NCI-H146 treated with DMSO at 0.1 percent for 48 hours (cell line): ENCODE results near the gene PDE4D.
A peak's percentile ranks its signal among the peaks of the same experiment; 100 is the strongest.
"Not testable (repeated sequence)": the region's sequence is repeated elsewhere in the genome, so short reads cannot be mapped to it uniquely, and the experiment has no call there.

Experiments used
- DNase-seq: peaks from one replicate; lab custom pipeline; 2025; ENCODE audit not compliant: unreplicated experiment; lab: John Stamatoyannopoulos, UW

Gene PDE4D

DNA sequence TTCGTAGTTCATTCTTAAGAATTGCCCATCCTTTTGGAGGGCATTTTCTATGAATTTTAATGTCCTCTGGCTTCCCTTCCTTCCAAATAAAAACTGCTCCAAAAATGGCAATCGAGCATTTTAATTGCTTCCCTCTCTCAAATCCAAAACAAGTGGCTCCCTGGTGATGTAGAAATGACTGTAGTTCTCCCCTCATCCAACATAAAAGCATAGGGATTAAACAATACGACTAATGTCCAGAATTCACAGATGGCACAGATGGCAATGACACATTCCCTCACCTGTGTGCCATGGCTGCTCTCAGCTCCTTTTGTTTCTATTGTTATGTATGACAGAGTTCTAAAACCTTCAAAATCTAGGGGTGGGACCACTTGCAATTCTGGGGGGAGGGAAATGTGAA lies 893.3 kb downstream of the PDE4D start:
- DNase-seq: no peak

DNA sequence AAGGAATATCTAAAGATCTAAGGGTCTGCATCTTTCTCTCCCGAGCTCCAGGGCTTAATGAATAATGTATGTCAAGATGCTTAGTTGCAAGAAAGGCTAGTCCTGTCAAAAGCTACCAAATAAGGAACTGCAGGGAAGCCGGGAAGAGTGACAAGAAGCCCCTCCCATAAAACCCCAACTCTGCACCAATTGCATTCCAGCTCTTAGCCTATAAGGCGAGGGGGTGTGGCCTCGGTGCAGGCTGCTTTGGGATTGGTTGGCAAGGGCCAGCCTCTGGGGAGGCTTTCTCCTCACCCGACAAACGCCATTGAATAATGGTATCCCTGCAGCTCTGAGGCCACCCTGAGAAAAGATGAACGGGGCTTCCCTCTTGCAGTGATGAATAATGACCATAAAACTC lies 893.7 kb downstream of the PDE4D start:
- DNase-seq: no peak

DNA sequence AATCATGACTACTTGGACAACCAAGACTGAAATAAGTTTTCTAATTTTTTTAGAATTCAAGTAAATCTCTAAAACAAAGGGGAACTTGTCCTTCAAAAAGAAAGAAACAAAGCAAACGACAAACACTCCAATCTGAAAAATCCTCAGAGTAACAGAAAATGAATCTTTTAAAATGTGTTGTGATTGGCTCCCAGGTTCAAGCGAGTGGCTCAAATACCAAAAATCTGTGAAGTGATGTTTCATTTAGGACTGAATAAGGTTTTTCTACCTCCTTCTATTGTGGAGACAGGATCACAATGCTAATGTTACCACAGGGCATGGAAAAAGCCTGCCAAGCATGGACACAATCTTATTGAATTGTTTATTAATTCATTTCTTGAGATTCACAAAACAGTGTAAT lies 895.0 kb downstream of the PDE4D start:
- DNase-seq: no peak

DNA sequence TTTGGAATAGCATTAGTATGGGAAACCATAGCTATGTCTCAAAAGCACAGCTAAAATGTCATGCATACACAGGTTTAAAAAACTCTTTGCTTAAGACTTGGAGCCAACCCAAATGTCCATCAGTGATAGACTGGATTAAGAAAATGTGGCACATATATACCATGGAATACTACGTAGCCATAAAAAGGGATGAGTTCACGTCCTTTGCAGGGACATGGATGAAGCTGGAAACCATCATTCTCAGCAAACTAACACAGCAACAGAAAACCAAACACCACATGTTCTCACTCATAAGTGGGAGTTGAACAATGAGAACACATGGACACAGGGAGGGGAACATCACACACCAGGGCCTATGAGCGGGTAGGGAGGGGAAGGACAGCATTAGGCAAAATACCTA lies 897.7 kb downstream of the PDE4D start:
- DNase-seq: not testable (repeated sequence)

DNA sequence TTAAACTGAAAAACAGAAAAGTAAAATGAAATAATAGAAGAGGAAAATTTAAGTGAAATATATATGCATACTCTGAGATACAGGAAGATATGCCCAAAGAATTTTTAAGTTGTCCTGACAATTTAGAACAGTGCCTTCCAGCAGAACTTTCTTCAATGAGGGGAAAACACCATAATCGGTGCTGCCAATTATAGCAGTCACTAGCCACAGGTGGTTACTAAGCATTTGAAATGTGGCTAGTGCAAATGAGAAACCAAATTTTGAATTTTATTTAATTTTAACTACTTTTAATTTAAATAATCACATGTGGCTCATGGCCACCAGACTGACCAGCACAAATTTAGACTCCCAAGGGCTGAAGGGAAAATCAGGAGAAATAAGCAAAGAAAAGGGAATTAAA lies 900.1 kb downstream of the PDE4D start:
- no peak for DNase-seq

DNA sequence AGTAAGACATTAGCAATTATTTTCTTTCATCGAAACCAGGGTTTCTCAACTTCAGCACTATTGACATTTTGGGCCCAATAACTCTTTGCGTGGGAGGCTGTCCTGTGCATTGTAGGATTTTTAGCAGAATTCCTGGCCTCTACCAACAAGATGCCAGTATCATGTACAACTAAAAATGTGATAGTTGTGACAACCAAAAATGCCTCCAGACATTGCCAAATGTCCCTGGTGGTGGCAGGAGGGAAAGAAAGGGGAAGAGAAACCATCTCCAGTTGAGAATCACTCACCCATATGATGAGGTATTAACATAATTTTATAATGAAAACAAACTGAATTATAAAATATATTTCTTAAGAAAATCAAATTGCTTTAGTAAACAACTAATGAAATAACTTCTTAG lies 904.6 kb downstream of the PDE4D start:
- no peak for DNase-seq

DNA sequence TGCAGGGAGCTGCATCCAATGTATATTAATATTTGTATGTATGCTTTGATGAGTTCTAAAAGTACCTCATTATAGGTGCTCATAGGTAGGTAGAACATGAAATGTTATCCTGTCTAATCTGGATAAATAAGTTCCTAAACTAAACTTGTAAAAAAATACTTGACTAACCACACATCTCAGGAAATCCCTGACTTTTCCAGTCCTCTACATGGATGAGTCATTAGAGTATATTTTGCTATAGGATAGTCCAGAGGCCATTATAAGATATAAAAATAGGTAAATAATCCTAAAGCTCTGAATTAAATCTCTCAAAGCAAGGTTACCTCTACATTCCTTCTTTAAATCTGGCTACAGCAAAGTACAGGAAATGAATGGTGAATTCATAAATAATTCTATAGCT lies 906.3 kb downstream of the PDE4D start:
- no peak for DNase-seq

DNA sequence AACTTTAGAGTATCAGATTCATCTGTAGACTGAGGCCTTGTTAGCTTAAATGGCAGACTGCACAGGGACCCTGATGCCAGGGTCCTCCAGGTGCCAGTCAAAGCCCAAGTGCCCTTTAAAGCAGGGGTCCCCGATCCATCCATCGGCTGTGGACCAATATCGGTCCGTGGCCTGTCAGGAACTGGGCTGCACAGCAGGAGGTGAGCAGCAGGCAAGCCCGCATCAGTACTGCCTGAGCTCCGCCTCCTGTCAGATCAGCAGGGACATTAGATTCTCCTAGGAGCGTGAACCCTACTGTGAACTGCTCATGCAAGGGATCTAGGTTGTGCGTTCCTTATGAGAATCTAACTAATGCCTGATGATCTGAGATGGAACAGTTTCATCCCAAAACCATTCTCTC lies 907.2 kb downstream of the PDE4D start:
- DNase-seq: no peak

DNA sequence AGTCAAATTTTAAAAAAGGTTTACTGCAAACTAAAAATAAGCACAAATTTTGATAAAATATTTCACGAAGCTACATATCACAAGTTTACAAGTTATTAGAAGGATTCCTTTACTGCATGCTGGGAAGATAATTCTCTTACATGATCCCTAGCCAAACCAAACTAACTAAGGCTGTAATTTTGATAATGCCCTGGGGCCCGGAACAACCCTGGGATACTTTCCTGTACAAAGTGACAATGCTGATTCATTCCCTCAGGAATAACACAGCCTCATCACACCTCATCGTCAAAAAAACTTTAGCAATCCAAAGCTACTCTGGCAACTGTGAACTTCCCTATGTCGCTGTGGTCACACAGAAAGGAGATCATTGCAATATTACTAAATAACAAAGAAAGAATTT lies 907.8 kb downstream of the PDE4D start:
- peak; percentile 5 for DNase-seq

DNA sequence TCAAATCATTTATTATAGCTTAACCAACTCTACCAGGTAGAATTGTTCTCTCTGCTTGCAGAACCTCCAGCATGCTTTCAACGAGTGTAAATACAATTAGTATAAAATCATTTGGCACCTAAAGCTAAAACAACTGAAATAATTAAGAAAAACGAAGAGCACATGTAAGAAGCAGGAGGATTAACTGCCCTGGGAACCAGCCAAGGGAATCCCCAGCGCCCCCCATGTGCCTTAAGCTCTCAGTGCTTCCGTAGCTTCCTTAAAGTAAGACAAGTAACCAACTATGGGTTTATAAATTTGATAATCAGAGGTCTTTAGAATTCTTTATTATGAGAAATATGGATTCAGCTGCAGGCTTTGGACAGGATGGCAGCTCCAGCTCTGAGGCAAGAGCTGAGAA lies 908.2 kb downstream of the PDE4D start:
- DNase-seq: no peak

DNA sequence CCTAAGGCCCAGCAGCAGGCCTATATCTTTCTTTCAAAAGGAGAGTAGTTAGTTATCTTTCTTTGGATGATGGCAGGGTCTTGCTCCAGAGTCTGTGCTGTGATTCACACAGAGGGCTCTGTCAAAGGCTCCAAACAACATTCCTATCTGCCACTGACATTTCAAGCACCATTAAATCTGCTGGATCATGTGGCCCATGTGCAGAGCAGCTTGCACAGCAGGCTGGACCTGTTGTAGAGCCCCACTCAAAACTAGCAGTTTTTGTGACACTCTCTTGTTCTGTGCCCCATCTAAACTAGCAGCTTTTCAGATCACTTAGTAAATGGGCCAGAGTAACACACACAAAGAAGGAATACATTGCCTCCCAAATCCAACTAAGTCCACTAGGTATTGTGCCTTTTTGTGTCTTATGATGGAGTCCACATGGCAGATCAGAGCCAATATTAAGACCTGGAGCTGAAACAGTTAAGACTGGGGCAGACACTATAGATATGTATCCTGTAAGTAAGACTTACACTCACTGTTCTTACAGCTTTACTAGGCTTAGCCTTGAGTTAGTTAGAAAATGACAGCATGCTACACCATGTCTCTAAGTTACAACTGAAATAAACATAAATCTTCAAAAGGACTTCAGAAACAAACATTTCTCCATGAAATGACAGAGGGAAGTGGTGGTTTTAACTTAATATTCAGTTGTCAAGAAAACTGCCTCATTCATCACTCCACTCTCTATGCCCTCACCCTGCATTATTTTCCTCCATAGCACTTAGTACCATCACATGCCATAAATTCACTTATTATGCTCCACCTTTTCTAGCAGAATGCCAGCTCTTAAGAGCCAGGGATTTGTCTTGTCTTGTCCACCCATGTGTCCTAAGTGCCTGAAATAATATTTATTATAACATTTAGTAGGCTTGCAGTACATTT lies 909.7 kb downstream of the PDE4D start:
- DNase-seq: no peak

DNA sequence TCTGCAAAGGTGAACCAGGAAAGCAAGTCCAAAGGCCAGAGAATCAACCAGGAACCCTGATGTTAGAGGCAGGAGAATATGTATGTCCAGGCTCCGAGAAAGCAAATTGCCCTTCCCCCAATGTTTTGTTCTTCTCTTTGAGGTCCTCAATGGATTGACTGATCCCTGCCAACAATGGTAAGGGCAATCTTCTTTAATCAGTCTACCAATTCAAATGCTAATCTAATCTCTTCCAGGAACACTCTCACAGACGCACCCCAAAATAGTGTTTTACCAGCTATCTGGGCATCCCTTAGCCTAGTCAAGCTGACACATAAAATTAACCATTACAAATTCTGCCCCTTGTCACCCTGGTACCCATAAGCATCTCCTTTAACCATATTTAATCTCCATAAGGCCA lies 912.6 kb downstream of the PDE4D start:
- no peak for DNase-seq

DNA sequence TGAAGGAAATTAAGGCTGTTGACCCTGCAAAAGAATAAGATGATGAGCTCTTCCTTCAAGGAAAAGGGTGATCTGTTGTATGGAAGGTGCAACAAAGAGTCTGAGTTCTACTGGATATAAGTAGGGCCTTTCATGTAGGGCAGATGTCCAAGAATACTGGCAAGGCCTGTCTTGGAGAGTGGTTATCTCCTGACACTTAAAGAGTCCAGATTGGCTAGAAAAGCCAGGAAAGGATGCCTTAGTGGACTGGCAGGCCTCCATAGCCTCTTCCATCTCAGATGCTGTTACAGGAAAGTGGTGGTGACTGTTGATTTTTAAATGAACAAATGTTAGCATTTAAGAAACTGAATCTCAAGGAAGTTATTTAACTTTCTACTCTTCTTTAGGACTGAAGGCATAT lies 914.4 kb downstream of the PDE4D start:
- no peak for DNase-seq

DNA sequence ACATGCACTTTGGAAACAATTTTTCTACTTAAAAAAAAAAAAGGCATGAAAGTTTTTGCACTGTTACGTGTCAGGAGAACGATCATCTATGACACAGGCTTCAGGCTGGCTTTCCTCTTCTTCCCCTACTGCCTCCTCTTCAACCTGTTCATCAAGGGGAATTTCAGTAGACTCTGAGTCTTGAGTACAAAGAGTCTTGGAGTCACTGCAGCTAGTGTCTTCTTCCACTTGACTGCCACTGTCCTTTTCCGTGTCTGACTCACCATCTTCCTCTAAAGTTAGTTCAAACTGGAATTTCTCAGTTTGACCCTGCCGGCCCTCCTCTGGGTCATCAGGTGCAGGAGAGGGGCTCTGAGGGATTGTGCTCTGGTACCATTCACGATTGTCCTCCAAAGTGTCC lies 918.9 kb downstream of the PDE4D start:
- DNase-seq: no peak

DNA sequence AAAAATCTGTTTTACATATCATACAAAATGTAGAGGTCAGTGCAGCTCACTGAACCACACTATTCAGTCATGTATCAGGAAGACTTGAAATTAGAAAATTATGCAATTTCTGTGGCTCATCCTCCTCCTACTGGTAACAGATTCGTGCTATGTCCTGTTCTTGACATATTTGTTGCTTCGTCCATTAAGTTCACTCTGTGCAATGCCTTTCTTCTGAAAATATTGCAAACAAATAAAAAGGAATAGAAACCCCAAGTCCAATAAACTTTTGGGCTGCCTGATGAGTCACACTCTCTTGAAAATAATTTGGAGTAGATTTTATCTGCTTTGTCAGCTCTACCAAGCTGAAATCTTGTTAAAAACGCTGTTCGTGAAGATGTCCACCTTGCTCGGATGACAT lies 919.4 kb downstream of the PDE4D start:
- no peak for DNase-seq

DNA sequence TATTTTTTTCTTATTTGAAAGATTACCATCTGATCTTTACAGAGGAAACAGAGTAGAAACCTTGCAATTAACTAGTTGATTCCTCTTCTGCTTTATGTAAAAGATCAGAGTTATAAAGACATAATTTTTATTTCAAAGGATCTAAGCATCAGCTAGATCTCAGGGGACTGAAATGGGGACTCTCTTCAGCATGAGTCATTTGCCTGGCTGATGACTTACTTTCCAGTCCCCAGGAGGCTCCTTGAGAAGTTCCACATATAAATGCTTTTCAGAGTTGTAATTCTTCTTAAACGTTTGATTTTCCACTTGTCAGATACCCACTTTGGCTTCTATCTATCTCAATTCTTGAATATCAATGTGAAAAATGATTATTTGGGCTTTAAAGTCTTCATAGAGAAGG lies 921.2 kb downstream of the PDE4D start:
- DNase-seq: no peak

DNA sequence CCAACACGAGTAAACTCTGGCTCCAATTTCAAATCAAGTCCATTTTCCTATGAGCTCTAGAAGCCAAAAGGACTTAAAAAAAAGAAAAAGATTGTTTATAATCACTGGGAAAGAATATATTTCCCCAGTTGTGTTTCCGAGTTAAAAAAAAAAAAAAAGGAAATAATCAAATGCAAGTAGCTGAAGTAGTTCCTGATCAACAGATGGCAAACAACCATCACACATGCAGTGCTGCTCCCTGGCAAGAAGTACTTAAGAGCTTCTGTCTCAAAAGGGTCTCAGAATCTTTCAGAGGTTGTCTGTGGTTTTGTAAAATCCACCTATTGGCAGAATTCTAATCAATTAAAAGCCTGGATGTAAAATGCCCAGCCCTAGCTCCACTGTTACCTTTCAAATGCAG lies 922.8 kb downstream of the PDE4D start:
- no peak for DNase-seq

DNA sequence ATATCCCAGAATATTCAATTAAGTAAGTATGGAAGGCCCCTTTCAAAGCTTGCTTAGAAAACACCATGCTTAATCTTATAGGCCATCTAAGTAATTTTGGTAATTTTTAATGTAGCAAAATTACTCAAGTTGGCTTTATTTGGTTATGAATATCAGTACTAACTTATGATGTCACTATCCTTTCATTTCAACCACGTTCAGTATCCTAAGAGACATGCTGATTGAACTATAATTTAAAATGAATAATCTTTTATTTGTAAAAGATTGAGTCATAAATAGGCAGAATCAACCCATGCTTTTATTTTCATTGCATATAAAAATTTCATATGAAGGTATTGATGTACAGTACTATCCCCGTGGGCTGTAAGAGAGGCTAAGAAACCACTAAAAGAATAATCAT lies 923.7 kb downstream of the PDE4D start:
- DNase-seq: no peak

DNA sequence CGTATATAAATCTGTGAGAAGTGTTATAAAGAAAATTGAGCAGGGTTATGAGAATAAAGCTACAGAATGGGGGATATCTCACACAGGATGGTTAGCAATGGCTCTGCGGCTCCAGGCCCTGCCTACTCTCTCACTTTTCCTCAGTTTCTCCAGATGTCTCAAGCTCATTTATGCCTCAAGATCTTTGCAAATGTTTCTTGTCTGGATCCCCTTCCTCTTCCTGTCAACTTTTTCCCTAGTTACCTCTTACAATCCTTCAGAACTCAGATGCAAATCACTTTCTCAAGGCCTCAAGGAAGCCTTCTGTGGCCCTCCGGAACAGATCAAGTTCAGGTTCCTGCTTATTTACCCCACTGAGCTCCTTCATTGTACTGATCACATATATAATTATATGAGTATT lies 924.3 kb downstream of the PDE4D start:
- no peak for DNase-seq

DNA sequence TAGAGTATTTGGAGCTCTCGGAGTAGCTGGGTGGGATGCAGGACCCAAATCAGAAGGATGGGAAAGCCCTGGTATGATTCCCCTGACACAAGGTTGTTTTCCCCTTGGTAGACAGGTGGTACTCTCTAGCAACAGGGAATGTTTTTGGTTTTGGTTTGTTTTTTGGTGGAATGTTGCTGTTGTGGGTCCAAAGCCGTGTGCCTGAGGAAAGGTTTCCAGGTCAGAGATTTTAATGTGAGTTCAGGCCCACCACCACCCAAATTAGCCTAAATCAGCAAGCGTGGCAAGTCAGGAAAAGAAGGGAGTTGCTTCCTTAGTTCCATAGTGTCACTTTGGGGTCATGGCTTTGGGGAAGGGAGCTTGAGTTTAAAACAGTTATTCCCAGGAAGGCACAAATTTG lies 925.2 kb downstream of the PDE4D start:
- no peak for DNase-seq

DNA sequence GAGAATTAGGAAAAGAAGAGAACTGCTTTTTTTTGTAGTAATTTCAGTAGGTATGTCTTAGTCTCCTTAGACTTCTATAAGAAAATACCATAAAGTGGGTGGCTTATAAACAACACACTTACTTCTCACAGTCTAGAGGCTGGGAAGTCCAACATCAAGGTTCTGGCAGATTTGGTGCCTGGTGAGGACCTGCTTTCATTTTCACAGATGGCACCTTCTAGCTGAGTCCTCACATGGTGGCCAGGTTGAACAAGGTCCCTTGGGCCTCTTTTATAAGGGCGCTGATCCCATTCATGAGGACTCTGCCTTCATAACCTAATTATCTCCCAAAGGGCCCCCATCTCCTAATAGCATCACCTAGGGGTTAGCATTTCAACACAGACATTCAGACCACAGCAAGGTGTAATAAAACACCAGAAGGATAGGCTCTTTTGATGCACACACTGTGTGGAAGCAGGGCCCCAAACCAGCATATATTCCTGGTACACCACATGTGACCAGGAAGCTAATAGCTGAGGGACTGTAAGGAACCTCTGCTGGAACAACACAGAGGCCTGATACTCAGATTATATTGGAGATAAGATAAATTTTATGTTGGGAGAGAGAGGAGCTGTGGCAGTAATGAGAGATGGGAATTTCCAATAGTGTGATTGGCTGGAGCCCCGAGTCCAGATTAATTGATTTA lies 925.8 kb downstream of the PDE4D start:
- DNase-seq: no peak

DNA sequence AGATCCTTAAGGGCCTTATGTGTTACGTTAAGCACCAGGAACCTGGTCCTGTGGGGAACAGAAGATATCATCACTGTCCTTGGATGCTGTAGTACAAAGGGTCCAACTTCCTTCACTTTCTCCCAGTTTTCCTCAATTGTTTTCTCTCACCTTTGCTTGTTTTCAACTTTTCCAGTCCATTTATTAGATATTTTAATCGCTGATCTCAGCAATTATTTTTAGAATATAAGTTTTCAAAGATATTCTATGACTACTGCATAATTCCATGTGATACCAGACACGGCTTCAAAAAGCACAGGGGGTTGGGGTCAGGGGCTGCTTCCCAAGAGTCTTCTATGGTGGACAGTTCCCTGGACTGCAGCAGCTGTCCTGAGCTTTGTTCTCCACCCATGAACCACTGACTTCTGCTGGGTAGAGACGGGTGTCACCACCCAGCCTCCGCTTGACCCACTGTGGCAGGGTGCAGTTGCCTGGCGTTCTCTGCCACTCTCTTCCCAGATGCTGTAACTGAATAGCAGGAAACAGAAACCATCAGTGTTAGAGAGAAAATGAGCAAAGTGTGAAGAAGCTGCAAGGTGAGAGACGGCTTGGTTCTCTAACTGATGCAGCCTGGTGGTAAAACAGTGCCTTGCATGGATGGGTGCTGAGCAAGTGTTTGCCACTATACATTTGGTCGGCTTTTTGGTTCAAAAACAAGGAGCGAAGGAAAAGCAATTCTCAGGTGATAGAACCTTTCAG lies 927.7 kb downstream of the PDE4D start:
- no peak for DNase-seq
